ENCODE data around the gene ALPG. TPM values are rescaled to one million over a fixed set of nuclear protein-coding genes. Genes with fewer than 3 reads are reported as not detected.
"Not testable (repeated sequence)": the region's sequence is repeated elsewhere in the genome, so short reads cannot be mapped to it uniquely, and the experiment has no call there.

ALPG gene
- total and polyA plus RNA-seq, 2 of the 13 experiments (the other 11 are each of a cell fraction or from before 2014, with no cell fraction given), result not detected

DNA sequence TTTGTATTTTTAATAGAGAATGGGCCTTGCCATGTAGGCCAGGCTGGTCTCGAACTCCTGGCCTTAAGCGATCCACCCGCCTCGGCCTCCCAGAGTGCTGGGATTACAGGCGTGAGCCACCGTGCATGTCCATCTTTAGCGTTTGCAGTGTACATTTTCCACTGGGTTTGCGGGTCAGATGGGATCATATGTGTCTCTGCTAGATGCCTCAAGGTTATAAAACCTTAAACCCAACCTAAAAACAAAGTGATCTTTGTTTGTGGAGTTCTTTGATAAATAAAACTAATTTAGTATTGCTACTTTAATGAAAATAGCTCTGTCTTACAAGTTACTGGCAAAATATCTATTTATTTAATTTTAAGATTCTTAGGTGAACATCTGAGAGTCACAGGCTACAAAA lies 13.1 kb upstream of the ALPG start (continued):
- TF ChIP-seq, protein P1, sequence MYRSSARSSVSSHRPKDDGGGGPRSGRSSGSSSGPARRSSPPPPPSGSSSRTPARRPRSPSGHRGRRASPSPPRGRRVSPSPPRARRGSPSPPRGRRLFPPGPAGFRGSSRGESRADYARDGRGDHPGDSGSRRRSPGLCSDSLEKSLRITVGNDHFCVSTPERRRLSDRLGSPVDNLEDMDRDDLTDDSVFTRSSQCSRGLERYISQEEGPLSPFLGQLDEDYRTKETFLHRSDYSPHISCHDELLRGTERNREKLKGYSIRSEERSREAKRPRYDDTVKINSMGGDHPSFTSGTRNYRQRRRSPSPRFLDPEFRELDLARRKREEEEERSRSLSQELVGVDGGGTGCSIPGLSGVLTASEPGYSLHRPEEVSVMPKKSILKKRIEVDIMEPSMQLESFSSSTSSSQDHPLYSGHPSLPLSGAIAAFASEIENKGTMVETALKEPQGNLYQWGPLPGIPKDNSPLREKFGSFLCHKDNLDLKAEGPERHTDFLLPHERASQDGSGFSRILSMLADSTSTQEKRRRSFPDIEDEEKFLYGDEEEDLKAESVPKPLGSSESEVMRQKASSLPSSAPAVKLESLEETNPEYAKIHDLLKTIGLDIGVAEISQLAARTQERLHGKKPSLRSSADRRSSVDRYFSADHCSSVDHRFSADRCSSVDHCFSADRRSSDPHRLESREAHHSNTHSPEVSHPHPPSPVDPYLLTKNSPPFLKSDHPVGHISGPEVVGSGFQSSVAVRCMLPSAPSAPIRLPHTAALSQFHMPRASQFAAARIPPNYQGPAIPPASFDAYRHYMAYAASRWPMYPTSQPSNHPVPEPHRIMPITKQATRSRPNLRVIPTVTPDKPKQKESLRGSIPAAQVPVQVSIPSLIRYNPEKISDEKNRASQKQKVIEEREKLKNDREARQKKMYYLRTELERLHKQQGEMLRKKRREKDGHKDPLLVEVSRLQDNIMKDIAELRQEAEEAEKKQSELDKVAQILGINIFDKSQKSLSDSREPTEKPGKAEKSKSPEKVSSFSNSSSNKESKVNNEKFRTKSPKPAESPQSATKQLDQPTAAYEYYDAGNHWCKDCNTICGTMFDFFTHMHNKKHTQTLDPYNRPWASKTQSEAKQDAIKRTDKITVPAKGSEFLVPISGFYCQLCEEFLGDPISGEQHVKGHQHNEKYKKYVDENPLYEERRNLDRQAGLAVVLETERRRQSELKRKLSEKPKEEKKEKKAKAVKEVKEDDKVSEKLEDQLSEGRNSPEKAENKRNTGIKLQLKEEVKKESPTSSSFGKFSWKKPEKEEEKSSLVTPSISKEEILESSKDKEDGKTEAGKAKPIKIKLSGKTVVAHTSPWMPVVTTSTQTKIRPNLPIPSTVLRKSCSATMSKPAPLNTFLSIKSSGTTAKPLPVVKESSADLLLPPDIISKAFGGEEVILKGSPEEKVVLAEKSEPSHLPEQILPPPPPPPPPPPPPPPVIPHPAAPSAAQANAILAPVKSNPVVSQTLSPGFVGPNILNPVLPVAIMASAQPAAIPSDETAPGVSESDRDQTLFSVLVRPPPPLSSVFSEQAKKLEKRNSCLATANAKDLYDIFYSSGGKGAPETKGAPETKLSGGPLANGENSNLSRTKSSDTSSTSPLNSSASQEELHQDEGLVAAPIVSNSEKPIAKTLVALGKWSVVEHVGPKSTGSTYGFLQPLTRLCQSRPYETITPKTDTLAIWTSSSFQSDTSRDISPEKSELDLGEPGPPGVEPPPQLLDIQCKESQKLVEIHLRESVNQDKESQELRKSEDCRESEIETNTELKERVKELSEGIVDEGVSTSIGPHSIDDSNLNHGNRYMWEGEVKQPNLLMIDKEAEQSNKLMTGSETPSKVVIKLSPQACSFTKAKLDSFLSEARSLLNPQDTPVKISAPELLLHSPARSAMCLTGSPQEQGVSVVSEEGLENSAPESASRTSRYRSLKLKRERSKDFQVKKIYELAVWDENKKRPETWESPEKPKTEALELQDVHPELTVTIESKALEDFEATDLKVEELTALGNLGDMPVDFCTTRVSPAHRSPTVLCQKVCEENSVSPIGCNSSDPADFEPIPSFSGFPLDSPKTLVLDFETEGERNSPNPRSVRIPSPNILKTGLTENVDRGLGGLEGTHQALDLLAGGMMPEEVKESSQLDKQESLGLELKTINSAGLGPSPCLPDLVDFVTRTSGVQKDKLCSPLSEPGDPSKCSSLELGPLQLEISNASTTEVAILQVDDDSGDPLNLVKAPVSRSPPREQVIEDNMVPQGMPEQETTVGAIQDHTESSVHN (CRISPR knock-in tag; IDR thresholded peaks at IDR 0.05), result no peak

DNA sequence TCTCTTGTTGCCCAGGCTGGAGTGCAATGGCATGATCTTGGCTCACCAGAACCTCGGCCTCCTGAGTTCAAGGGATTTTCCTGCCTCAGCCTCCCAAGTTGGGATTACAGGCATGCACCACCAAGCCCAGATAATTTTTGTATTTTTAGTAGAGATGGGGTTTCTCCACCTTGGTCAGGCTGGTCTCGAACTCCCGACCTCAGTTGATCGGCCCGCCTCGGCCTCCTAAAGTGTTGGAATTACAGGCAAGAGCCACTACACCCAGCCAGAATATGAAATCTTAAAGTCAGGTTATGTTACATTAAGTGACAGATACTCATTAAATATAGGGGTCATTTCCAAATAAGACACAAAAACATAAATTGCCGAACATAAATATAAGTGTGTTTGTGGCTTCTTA lies 12.2 kb upstream of the ALPG start:
- CTCF ChIA-PET (ENCODE audit: low intra/inter-chr PET ratio, low total read pairs); POLR2A ChIA-PET; H2AFZ ChIP-seq (ENCODE audit: low read length); in situ Hi-C loops (cut with HindIII; ENCODE audit: extremely low pct_ligation_motif_present, low pct_unique_long_range_greater_than_20kb); H3K4me2 ChIP-seq (ENCODE audit: low read depth, low read length); H3K9me3 ChIP-seq (ENCODE audit: low read length); H3K4me1 ChIP-seq (ENCODE audit: insufficient read depth, low read length); BruUV-seq (replicated peaks); H3K36me3 ChIP-seq (replicated peaks in 1 of 2; ENCODE audit: control insufficient read depth in 1 of 2, insufficient read depth in 2 of 2, low read length in 2 of 2); H3K79me2 ChIP-seq (ENCODE audit: insufficient read depth, low read length); ATAC-seq; H3K4me3 ChIP-seq (replicated peaks in 1 of 3; ENCODE audit: insufficient read depth in 1 of 3, low read depth in 2 of 3, low read length in 3 of 3); DNase-seq (ENCODE audit: low spot score); FAIRE-seq; H4K20me1 ChIP-seq (ENCODE audit: insufficient read depth, low read length); H3K27ac ChIP-seq (ENCODE audit: extremely low read length, insufficient read depth, low read length); intact Hi-C loops (cut with micrococcal nuclease; ENCODE audit: unreplicated experiment); H3K9ac ChIP-seq (ENCODE audit: insufficient read depth, low read depth, low read length): not testable (repeated sequence)
- TF ChIP-seq EZH2 (conservative IDR thresholded peaks at IDR 0.05; ENCODE audit: low read depth, low read length), result peak; percentile 93
- WGBS (ENCODE audit: low lambda C conversion rate), result 40% methylated on average over 7 of the region's 7 CpGs
- H3K27me3 ChIP-seq (ENCODE audit: control insufficient read depth in 1 of 2, insufficient read depth in 2 of 2, low read length in 2 of 2), result peaks cover under 1 to 48% of the 10 kb centered on the region in 2 experiments; a peak in 4 of 5 replicates

Measured in HepG2 (cell line).